SKM-1 (cell line): Measurements from ENCODE around the gene ZC3H13.

ENCODE experiments used
- DNase-seq: peaks from one replicate; lab custom pipeline; 2025; ENCODE audit not compliant: unreplicated experiment; lab: John Stamatoyannopoulos, UW

Gene ZC3H13

DNA sequence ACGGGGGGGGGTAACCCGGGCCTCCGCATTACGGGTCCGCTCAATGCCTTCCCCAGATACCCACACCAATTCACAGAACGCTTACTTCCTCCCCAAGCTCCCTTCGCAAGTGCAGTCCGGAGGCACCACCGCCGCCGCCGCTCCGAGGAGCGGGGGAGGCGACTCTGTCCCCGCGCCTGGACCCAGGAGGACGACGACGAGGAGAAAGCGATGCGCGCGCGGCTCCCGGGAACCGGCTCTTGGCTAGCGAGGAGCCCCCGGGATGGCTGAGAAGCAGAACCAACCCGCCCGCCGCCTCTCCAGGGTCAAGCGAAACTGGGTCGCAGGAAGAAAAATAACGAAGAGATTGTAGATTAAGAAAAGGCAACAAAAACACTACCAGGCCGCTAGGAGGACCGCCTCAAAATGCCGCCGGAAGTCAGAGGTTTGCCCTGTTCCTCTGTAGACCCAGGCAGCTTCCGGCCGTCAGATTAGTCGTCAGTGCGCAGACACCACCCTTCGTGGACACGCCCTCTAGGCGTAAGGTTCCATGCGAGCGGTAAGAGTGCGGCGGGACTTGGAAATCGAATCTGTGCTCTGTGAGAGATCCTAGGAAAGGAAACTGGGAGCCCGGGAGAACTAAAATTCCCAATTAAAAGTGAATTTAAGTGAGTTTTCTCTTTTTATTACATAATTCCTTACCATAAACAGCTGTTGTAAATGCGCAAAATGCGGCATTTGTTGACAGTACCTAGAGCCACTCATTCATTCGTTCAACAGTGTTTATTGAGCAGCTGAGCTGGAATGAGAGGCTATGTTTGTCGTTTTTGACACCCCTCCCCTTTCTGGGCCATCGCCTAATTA, at the start of gene ZC3H13:
TSS of gene ZC3H13 (minus strand) at position 428 of the 843 bp plus-strand sequence. CDS start 7,239 bp downstream, outside the sequence.
- DNase-seq: peak; percentile 85

- DNase-seq: no peak
These were observed 49.7 kb upstream of the ZC3H13 start for GRCh38 chr13:46102255-46102605.

DNA sequence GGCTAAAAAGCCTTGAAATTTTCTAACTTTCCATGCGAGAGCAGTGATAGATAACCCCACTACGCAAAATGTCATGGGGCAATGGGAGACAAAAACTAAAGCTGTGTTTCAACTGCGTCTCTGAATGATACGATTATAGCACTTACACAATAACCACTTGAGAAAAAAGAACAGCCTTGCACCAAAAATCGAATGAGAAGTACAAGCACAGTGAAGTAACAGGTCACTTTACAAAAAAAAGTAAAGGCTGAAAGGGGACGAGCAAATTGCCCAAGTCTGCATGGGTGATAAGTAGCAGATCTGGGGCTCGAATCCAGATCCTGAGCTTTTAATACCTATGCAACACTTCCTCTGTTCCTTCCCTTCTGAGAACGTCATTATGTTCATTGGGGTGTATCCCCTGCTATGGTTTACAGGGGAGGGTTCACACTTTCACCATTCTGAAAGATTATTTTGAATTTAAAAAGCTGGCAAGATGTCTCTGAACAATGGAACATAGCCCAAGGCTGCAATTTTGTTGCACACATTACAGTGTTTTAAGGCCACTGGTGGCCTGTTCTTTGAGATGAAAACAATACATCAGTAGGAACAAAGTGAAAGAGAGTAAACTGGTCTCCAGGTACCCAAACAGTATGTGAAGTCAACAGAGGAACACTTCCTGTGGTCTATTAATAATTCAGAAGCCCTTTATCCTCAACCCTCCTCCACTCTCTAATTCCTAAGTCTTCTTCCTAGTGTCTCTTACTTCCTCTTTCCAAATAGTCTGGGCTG, 49.1 kb upstream of the ZC3H13 start:
- peak; percentile 36 for DNase-seq

GRCh38 chr13:46101002-46101401, 48.5 kb upstream of the ZC3H13 start:
- DNase-seq: no peak

- DNase-seq: peak; percentile 62
These were observed 47.8 kb upstream of the ZC3H13 start for GRCh38 chr13:46100191-46100815.

GRCh38 chr13:46097663-46098062, 45.1 kb upstream of the ZC3H13 start:
- DNase-seq: no peak

DNA sequence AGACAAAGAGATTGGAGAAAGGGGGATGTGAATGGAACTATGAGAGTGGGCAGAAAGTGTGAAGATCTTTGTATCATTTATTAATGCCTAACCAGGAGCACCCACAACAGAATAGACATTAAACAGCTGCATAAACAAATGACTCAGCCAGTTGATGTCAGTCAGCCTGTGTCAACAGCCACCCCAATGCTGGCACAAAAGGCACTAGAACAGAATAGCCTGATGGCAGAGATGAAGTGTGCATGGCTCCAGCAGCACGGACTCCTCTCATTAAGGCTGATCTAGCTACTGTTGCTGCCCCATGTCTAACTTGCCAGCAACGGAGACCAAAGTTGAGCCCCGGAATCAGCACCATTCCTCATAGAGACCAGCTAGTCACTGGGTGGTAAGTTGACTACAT, 44.5 kb upstream of the ZC3H13 start:
- DNase-seq: no peak

- no peak for DNase-seq
These were observed 41.9 kb upstream of the ZC3H13 start for GRCh38 chr13:46094478-46094877.

GRCh38 chr13:46088821-46089562, 36.4 kb upstream of the ZC3H13 start:
- no peak for DNase-seq

- DNase-seq: no peak
These were observed 34.9 kb upstream of the ZC3H13 start for GRCh38 chr13:46087481-46087880.

GRCh38 chr13:46086985-46087384, 34.4 kb upstream of the ZC3H13 start:
- DNase-seq: no peak

GRCh38 chr13:46086421-46086922, 33.9 kb upstream of the ZC3H13 start:
- no peak for DNase-seq

GRCh38 chr13:46085737-46086136, 33.2 kb upstream of the ZC3H13 start:
- DNase-seq: no peak

- no peak for DNase-seq
These were observed 29.8 kb upstream of the ZC3H13 start for GRCh38 chr13:46082324-46082723.

- DNase-seq: no peak
These were observed 27.2 kb upstream of the ZC3H13 start for GRCh38 chr13:46079770-46080169.

GRCh38 chr13:46077265-46077664, 24.7 kb upstream of the ZC3H13 start:
- no peak for DNase-seq

DNA sequence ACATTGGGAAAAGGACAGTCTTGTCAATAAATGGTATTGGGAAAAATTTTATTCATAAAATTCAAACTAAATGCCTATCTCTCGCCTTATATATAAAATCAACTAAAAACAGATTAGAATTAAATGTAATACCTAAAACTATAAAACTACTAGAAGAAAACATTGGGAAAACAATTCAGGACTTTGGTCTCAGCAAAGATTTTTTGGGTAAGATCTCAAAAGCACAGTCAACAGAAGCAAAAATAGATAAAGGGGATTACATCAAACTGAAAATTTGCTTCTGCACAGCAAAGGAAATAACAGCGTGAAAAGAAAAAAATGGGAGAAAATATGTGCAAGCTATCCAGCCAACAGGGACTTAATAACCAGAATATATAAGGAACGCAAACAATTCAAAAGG, 24.3 kb upstream of the ZC3H13 start:
- DNase-seq: no peak

DNA sequence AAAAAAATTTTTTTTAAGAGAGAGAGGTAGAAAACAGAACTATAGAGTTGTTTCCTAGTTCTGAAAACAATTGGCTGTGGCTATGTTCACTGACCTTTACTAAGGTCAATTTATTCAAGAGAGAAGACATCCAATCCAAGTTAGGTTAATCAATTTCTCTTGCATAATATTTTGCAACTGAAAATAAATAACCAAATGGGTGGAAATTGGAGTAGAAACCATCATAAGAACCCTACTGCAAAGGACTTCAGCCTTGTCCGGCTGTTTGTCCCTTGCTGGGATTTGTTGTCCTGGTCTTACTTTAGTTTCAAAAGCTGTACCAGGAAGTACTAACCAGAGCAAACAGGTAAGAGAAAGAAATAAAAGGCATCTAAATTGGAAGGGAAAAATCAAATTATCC, 23.3 kb upstream of the ZC3H13 start:
- DNase-seq: no peak

DNA sequence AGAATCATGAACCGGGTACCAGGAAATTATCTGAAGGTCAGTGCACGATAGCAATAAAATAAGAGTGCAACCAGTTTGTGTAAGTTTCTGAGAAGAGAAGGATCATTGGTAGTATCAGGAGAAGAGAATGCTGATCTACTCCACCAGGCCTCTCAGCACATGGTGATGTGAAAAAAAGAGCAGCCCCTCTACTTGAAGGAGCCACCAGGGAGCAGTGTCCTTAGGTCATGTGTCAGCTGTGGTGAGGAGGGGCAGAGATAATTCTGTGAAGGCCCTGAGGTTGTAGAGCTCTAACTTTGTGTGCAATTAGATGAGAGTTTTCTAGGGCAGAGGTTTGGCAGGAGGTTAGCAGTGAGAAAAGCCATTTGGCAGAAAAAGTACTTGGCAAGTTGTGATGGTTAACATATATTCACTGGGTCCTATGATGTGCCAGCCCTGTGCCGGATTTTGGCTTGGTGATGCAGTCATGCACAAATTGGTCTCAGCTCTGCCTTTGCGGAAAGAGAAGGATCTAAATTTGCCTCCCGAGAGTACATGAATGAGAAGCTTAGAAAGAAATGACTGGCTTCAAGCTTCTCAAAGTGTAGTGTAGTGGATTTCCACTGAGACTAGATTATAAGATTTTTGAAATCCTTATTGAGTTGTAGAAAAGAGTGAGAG, 19.2 kb upstream of the ZC3H13 start:
- DNase-seq: no peak

- DNase-seq: no peak
These were observed 10.7 kb upstream of the ZC3H13 start for GRCh38 chr13:46063292-46063691.
